ENCODE data around the gene MYL3. TPM values are rescaled to one million over a fixed set of nuclear protein-coding genes. Genes with fewer than 3 reads are reported as not detected.

MYL3 gene
- total RNA-seq, 1 donor from 2014 or later = not detected

DNA sequence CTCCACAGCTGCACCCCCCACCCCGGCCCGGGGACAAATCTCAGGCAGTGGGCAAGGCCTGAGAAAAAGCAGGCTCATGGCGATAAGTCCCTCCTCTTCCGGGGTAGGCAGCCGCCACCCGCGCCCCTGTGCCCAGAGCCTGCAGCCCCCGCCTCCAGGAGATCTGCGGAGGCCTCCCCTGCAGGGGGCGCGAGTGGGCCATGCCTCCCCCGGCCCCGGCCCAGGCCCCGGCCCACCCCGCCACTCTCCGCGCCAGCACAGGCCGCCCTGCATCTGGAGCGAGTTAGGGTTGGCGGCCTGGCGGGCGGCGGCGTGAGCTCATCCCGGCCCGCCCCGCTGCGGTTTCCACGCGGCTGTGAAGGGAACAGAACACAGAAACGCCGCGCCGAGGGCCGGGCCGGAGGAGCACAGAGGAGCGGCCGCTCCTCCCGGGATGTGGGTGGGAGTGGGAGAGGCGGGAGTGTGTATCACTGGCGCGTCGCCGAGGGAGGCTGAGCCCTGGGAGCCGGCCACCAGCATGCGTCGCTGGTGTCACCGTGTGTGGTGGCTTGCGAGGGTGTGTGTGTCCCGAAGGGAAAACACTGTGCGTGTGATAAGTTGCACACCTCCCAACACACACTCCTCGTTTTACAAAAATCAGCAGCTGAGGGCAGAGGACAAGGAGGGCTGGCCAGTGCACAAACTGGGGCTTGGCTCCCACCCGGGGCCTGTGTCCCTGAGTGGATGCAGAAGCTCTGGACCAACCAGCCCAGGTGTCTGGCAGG, 17.2 kb downstream of the MYL3 start:
- Mint-ChIP-seq H3K4me3 (ENCODE audit: low read depth) (peak overlapping the region; percentile 39), H3K27ac (no peak overlapping the region), H3K4me1 (ENCODE audit: low read depth) (no peaks in the 10 kb centered on the region), H3K27me3 (ENCODE audit: low read depth) (peaks cover 21% of the 10 kb centered on the region), H3K36me3 (ENCODE audit: low read depth) (peaks cover 3% of the 10 kb centered on the region), H3K9me3 (peaks cover 8% of the 10 kb centered on the region)
- DNase-seq (ENCODE audit: low spot score) = peak; percentile 56
- intact Hi-C loops (cut with micrococcal nuclease) = no loop called here

DNA sequence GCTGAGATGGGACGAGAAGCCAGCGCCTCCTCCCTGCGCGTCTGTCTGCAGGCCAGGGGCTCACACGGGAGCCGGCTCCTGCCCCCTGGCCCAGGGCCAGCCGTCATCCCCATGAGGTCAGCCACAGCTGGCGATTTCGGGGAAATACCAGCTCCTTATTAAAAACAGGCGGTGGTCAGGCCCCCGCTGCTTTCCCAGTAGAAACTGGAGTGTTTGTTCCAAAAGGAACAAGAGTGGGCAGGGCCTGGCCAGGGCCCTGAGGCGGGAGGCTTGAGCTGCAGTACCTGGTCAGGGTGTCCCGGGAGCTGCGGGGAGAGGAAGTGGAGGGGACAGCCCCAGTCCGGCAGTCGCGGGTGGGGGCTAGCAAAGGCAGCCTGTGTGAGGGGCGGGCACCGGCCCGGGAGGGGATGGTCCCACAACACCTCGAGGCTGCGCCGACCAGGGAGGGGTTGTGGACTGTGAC, 17.8 kb downstream of the MYL3 start:
- DNase-seq (ENCODE audit: low spot score) = no peak
- H3K4me3 Mint-ChIP-seq (ENCODE audit: low read depth) = peak overlapping the region; percentile 54
- intact Hi-C loops (cut with micrococcal nuclease) = no loop called here
- peaks cover 4% of the 10 kb centered on the region for H3K36me3 Mint-ChIP-seq (ENCODE audit: low read depth)
- H3K4me1 Mint-ChIP-seq (ENCODE audit: low read depth) = no peaks in the 10 kb centered on the region
- peaks cover 14% of the 10 kb centered on the region for H3K9me3 Mint-ChIP-seq
- peaks cover 22% of the 10 kb centered on the region for H3K27me3 Mint-ChIP-seq (ENCODE audit: low read depth)
- H3K27ac Mint-ChIP-seq = no peak overlapping the region

DNA sequence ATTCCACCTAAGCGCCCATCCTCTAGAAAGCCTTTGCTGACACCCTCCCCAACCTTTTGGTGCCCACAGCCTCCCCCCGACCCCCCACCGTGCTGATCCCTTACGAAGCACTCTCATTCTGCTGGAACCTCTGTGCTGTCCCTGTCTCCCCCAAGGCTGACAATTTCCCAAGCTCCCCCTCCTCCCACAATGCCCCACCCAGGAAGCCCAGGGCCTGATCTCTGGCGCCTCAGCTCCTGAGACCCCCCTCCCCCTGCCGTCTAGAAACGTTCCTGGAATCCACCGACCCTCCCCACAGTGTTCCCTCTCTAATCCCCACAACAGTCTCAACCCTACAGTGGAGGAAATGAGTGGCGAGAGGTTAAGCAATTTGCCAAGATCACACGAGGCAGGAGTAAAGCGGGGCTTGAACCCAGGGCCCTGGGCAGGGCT, 18.3 kb downstream of the MYL3 start:
- intact Hi-C loops (cut with micrococcal nuclease) = no loop called here
- DNase-seq (ENCODE audit: low spot score) = no peak
- peaks cover 24% of the 10 kb centered on the region for H3K27me3 Mint-ChIP-seq (ENCODE audit: low read depth)
- H3K36me3 Mint-ChIP-seq (ENCODE audit: low read depth) = peaks cover 6% of the 10 kb centered on the region
- no peak overlapping the region for H3K27ac Mint-ChIP-seq
- peaks cover 17% of the 10 kb centered on the region for H3K9me3 Mint-ChIP-seq
- H3K4me3 Mint-ChIP-seq (ENCODE audit: low read depth) = peak overlapping the region; percentile 54
- H3K4me1 Mint-ChIP-seq (ENCODE audit: low read depth) = no peaks in the 10 kb centered on the region

DNA sequence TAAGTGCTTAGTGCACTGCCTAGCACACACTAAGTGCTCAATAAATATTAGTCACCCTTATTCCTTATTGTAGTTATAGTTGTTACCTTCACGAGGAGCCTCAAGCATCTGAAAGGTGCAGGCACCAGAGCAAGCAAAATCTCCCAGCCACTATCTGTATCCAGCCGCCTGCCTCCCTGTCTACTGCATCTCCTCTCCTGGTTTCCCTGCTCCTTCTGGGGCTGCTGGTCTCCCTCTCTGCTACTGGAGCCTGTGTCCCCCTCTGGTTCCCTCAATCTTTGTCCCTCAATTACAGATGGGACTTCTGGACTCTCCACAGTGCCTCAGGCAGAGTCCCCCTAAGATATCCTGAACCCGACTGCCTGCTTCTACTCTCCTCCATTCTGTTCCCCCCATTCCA, 18.8 kb downstream of the MYL3 start:
- Mint-ChIP-seq H3K27me3 (ENCODE audit: low read depth) (peaks cover 24% of the 10 kb centered on the region), H3K4me3 (ENCODE audit: low read depth) (peak overlapping the region; percentile 41), H3K36me3 (ENCODE audit: low read depth) (peaks cover 6% of the 10 kb centered on the region), H3K27ac (peak overlapping the region; percentile 35), H3K4me1 (ENCODE audit: low read depth) (no peaks in the 10 kb centered on the region), H3K9me3 (peaks cover 18% of the 10 kb centered on the region)
- no peak for DNase-seq (ENCODE audit: low spot score)
- intact Hi-C loops (cut with micrococcal nuclease) = no loop called here

DNA sequence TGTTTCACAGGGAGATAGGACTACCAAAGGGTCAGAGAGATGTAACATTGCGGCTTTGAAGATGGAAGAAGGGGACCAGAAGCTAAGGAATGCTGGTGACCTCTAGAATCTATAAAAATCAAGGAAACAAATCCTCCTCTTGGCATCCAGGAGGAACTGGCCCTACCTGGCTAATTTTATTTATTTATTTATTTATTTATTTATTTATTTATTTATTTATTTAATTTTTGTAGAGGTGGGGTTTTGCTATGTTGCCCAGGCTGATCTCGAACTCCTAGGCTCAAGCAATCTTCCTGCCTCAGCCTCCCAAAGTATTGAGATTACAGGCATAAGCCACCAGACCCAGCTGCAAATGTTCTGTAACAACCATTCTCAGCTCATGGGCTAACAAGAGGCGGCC, 19.7 kb downstream of the MYL3 start:
- Mint-ChIP-seq H3K4me1 (ENCODE audit: low read depth) (no peaks in the 10 kb centered on the region), H3K4me3 (ENCODE audit: low read depth) (no peak overlapping the region), H3K27ac (no peak overlapping the region), H3K36me3 (ENCODE audit: low read depth) (peaks cover 7% of the 10 kb centered on the region), H3K9me3 (peaks cover 25% of the 10 kb centered on the region), H3K27me3 (ENCODE audit: low read depth) (peaks cover 24% of the 10 kb centered on the region)
- DNase-seq (ENCODE audit: low spot score) = no peak
- intact Hi-C loops (cut with micrococcal nuclease) = no loop called here

DNA sequence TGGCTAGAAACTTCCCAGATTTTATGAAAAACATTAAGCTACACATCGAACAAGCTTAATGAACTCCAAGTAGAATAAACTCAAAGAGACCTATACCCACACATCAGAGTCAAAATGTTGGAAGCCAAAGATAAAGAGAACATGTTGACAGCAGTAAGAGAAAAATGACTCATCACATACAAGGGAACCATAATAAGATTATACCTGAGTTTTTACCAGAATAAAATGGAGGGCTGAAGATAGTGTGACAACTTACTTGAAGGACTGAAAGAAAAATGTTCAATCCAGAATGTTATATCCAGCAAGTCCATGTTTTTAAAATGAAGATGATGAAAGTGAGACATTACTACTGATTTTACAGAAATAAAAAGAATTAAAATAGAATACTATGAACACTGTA, 22.8 kb downstream of the MYL3 start:
- intact Hi-C loops (cut with micrococcal nuclease) = no loop called here

DNA sequence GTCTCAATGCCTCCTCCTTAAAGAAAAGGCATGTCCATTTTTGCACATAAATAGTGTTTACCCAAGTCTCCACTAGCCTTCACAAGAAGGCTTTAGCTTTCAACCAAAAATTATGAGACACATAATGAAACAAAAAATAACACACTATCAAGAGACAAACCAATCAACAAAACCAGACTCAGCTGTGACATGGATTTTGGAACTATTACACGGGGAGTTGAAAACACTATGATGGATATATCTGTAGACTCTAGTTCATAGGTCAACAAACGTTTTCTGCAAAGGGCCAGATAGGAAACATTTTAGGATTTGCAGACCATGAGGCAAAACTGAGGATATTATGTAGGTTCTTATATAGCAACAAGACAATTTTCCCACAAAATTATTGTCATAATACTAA, 24.9 kb downstream of the MYL3 start:
- H3K9me3 Mint-ChIP-seq = peaks cover 37% of the 10 kb centered on the region
- no peak overlapping the region for H3K27ac Mint-ChIP-seq
- H3K36me3 Mint-ChIP-seq (ENCODE audit: low read depth) = peaks cover 11% of the 10 kb centered on the region
- H3K4me1 Mint-ChIP-seq (ENCODE audit: low read depth) = no peaks in the 10 kb centered on the region
- DNase-seq (ENCODE audit: low spot score) = no peak
- H3K27me3 Mint-ChIP-seq (ENCODE audit: low read depth) = peaks cover 15% of the 10 kb centered on the region
- intact Hi-C loops (cut with micrococcal nuclease) = no loop called here
- no peak overlapping the region for H3K4me3 Mint-ChIP-seq (ENCODE audit: low read depth)

More for the DNA sequence above, 22.8 kb downstream of the MYL3 start:
- Mint-ChIP-seq H3K27ac (no peak overlapping the region), H3K4me3 (ENCODE audit: low read depth) (no peak overlapping the region), H3K9me3 (peaks cover 37% of the 10 kb centered on the region), H3K27me3 (ENCODE audit: low read depth) (peaks cover 24% of the 10 kb centered on the region), H3K36me3 (ENCODE audit: low read depth) (peaks cover 11% of the 10 kb centered on the region), H3K4me1 (ENCODE audit: low read depth) (no peaks in the 10 kb centered on the region)
- DNase-seq (ENCODE audit: low spot score) = no peak

DNA sequence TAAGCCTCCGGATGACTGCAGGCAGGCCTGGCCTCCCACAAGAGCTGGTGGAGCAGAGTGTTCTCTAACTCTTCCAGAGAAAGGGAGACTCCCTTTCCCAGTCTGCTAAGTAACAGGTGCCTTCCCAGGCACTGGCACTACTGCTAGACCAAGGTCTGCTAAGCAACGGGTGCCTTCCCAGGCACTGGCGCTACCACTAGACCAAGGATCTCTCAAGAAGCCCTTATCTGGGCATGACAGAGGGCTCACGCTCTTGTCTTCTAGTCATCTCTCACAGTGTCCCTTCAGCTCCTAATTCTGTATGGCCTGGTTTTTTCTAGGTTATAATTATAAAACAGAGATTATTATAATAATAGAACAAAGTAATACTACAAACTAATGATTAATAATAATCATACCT, 27.8 kb downstream of the MYL3 start:
- Mint-ChIP-seq H3K27me3 (ENCODE audit: low read depth) (peaks cover 2% of the 10 kb centered on the region), H3K27ac (no peak overlapping the region), H3K36me3 (ENCODE audit: low read depth) (peaks cover 7% of the 10 kb centered on the region), H3K4me1 (ENCODE audit: low read depth) (no peaks in the 10 kb centered on the region), H3K4me3 (ENCODE audit: low read depth) (no peak overlapping the region), H3K9me3 (peaks cover 24% of the 10 kb centered on the region)
- intact Hi-C loops (cut with micrococcal nuclease) = no loop called here
- DNase-seq (ENCODE audit: low spot score) = no peak

DNA sequence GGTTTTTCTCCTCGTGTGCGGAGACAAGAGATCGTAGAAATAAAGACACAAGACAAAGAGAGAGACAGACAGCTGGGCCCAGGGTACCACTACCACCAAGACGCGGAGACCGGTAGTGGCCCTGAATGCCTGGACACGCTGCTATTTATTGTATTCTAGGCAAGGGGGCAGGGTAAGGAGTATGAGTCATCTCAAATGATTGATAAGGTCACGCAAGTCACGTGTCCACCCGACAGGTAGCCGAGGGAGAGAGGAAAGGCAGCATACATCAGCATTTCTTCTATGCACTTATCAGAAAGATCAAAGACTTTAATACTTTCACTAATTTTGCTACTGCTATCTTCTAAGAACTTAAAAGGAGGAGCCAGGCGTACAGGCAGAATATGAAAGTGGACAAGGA, 28.2 kb downstream of the MYL3 start:
- intact Hi-C loops (cut with micrococcal nuclease) = no loop called here
- no peaks in the 10 kb centered on the region for H3K4me1 Mint-ChIP-seq (ENCODE audit: low read depth)
- no peak overlapping the region for H3K27ac Mint-ChIP-seq
- H3K27me3 Mint-ChIP-seq (ENCODE audit: low read depth) = no peaks in the 10 kb centered on the region
- peaks cover 4% of the 10 kb centered on the region for H3K36me3 Mint-ChIP-seq (ENCODE audit: low read depth)
- H3K4me3 Mint-ChIP-seq (ENCODE audit: low read depth) = no peak overlapping the region
- no peak for DNase-seq (ENCODE audit: low spot score)
- peaks cover 20% of the 10 kb centered on the region for H3K9me3 Mint-ChIP-seq

DNA sequence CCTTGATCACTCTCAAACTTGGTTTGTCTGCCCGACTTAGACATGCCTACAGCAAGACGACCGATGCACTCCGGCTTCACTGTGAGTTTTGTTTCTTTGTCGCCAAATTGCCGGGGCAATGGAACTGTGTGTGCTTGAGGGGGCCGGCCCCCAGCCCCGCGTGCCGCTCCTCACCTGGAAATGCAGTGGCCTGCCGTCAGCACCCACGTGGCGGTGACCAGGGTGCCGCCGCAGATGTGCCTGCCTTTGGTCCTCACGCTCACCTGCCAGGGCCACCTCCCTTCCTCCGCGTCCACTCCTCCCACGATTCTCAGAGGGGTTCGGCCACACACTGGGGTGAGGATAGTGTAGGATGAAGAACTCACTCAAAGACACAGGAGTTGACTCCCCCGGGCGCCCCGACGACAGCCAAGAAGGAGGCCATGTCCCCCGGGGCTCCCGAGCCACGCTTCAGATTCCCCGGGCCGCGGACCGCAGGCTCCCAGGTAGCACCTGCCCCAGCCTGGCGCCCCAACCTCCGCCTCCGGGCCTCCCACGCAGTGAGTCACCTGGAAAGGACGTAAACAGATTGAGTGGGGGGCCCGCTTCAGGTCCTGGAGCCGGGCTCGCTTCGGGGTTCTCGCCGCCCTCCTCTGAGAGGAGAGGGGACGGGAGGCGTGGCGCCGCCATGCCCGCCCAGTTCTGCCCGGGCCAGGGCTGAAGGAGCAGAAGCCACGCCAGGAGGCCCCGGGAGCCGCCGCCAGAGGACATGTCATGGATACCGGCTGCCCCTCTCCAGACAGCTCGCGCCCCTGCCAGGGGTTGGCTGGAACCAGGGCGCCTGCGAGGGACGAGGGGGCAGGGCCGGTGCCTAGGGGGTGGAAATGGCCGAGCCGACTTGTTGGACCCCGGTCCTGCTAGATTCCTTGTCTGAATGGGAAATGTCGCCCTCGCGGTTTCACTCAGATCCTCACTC, 29.6 kb downstream of the MYL3 start:
- no peak for DNase-seq (ENCODE audit: low spot score)
- H3K9me3 Mint-ChIP-seq = peaks cover 13% of the 10 kb centered on the region
- intact Hi-C loops (cut with micrococcal nuclease) = no loop called here
- no peaks in the 10 kb centered on the region for H3K27me3 Mint-ChIP-seq (ENCODE audit: low read depth)
- H3K36me3 Mint-ChIP-seq (ENCODE audit: low read depth) = peaks cover 4% of the 10 kb centered on the region
- no peak overlapping the region for H3K4me3 Mint-ChIP-seq (ENCODE audit: low read depth)
- no peak overlapping the region for H3K27ac Mint-ChIP-seq
- H3K4me1 Mint-ChIP-seq (ENCODE audit: low read depth) = peaks cover 5% of the 10 kb centered on the region

DNA sequence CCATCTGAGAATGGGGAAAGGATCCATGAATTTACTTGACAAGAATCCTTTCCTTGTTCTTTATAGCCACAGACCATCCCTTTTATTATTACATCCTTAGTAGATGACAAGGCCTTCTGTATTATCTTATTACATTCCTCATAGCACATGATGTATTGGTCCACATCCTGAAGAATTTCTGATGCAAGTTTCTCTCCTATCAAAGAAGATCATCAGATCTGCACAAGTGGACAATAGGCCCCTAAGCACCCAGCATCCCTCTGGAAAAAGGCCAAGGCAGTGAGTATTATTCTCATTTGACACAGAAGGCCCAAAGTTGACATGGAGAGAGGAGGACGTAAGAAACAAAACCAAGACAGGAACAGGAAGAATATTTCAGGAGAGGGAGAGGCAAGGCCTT, 31.4 kb downstream of the MYL3 start:
- peaks cover 11% of the 10 kb centered on the region for H3K4me1 Mint-ChIP-seq (ENCODE audit: low read depth)
- no peaks in the 10 kb centered on the region for H3K9me3 Mint-ChIP-seq
- H3K27ac Mint-ChIP-seq = no peak overlapping the region
- intact Hi-C loops (cut with micrococcal nuclease) = no loop called here
- H3K36me3 Mint-ChIP-seq (ENCODE audit: low read depth) = no peaks in the 10 kb centered on the region
- H3K27me3 Mint-ChIP-seq (ENCODE audit: low read depth) = peaks cover 2% of the 10 kb centered on the region
- no peak for DNase-seq (ENCODE audit: low spot score)
- H3K4me3 Mint-ChIP-seq (ENCODE audit: low read depth) = no peak overlapping the region

DNA sequence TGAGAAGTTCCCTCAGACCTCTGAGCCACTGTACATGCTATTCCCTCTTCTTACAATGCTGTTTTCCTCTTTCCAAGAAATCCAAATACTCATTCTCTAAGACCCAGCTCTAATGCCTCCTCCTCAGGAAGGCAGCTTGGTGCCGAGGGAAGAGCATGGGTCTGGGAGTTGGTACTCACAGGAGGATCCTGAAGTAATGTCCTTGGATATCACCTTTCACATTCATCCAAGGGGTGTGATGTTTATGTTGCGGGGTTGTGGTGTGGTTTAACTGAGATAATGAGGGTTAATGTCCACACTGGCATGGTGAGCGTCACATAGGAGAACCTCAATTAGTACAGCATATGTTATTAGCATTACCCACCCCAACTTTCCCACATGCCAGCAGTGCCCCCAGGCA, 31.9 kb downstream of the MYL3 start:
- no peak overlapping the region for H3K27ac Mint-ChIP-seq
- H3K9me3 Mint-ChIP-seq = no peaks in the 10 kb centered on the region
- H3K36me3 Mint-ChIP-seq (ENCODE audit: low read depth) = no peaks in the 10 kb centered on the region
- peaks cover 11% of the 10 kb centered on the region for H3K4me1 Mint-ChIP-seq (ENCODE audit: low read depth)
- no peak overlapping the region for H3K4me3 Mint-ChIP-seq (ENCODE audit: low read depth)
- intact Hi-C loops (cut with micrococcal nuclease) = no loop called here
- H3K27me3 Mint-ChIP-seq (ENCODE audit: low read depth) = peaks cover 4% of the 10 kb centered on the region
- DNase-seq (ENCODE audit: low spot score) = no peak

DNA sequence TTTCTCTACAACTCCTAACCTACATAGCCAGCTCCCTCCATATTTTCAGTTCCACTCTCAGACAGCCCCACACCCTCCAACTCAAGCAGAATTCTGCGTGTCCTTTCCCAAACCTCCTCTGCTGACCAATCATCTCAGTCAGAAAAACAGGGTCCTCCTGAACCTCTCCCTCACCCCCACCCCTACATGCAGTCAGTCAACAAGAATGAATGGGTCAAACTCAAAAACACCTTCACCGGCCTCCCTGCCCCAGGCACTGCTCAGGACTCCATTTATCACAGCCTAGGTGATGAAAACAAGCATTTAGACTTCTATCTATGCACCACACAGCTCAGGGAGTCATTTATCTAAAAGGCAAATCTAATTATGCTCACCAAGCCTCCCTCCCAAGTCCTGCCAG, 32.4 kb downstream of the MYL3 start:
- H3K36me3 Mint-ChIP-seq (ENCODE audit: low read depth) = no peaks in the 10 kb centered on the region
- peaks cover 4% of the 10 kb centered on the region for H3K27me3 Mint-ChIP-seq (ENCODE audit: low read depth)
- no peak for DNase-seq (ENCODE audit: low spot score)
- intact Hi-C loops (cut with micrococcal nuclease) = no loop called here
- H3K9me3 Mint-ChIP-seq = no peaks in the 10 kb centered on the region
- peaks cover 11% of the 10 kb centered on the region for H3K4me1 Mint-ChIP-seq (ENCODE audit: low read depth)
- H3K27ac Mint-ChIP-seq = no peak overlapping the region
- no peak overlapping the region for H3K4me3 Mint-ChIP-seq (ENCODE audit: low read depth)
